Measurements from ENCODE around the gene DCTN3. TPM values are rescaled to one million over a fixed set of nuclear protein-coding genes. Genes with fewer than 3 reads are reported as not detected.

DCTN3 gene
- total and polyA plus RNA-seq, 2 experiments from 2014 or later = 12.9 to 17.9 TPM

- TF ChIP-seq ETS1 (IDR thresholded peaks at IDR 0.05) (no peak), CREB1 (CRISPR knock-in tag; IDR thresholded peaks at IDR 0.05; ENCODE audit: low read depth) (no peak)
Measured at GRCh38 chr9:34601937-34602573, 18.2 kb downstream of the DCTN3 start (continued).

- peaks cover 6% of the 10 kb centered on the region for H3K27me3 Mint-ChIP-seq (ENCODE audit: insufficient read depth, low read depth, poor library complexity)
Measured at GRCh38 chr9:34600908-34601307, 19.4 kb downstream of the DCTN3 start.

GRCh38 chr9:34599546-34599945, 20.7 kb downstream of the DCTN3 start:
- Mint-ChIP-seq H3K4me3 (no peak overlapping the region), H3K27ac (no peak overlapping the region), H3K9me3 (no peaks in the 10 kb centered on the region; the same call in 2 of the 3 replicates), H3K4me1 (peaks cover 13% of the 10 kb centered on the region), H3K36me3 (ENCODE audit: low read depth) (no peaks in the 10 kb centered on the region), H3K27me3 (ENCODE audit: insufficient read depth, low read depth, poor library complexity) (peaks cover 9% of the 10 kb centered on the region)
- H3F3A ChIP-seq (replicated peaks; ENCODE audit: low read depth) = no peaks in the 10 kb centered on the region
- H3K36me3 ChIP-seq (ENCODE audit: insufficient read depth) = no peaks in the 10 kb centered on the region
- H3K27ac ChIP-seq (ENCODE audit: low read depth) = no peak overlapping the region
- H3K9me2 ChIP-seq (ENCODE audit: insufficient read depth) = no peaks in the 10 kb centered on the region
- H3K79me2 ChIP-seq (replicated peaks; ENCODE audit: insufficient read depth) = no peaks in the 10 kb centered on the region
- DNase-seq (ENCODE audit: low spot score) = no peak
- no peaks in the 10 kb centered on the region for H3K4me1 ChIP-seq (ENCODE audit: insufficient read depth)
- H3K27me3 ChIP-seq (ENCODE audit: insufficient read depth) = peaks cover 11% of the 10 kb centered on the region; the same call in 1 of the 2 replicates
- H4K20me1 ChIP-seq (replicated peaks; ENCODE audit: insufficient read depth) = no peaks in the 10 kb centered on the region; the same call in 1 of the 2 replicates
- ATAC-seq = no peak
- no peak overlapping the region for H3K4me3 ChIP-seq
- no peak overlapping the region for H2AFZ ChIP-seq
- H3K4me2 ChIP-seq = no peak overlapping the region
- TF ChIP-seq EZH2 (IDR thresholded peaks at IDR 0.05; ENCODE audit: low read depth, unreplicated experiment) (no peak), ZNF462 (CRISPR knock-in tag; IDR thresholded peaks at IDR 0.05) (no peak), STAT1 (IDR thresholded peaks at IDR 0.05; ENCODE audit: unreplicated experiment) (no peak), ZNF331 (CRISPR knock-in tag; IDR thresholded peaks at IDR 0.05; ENCODE audit: low read depth) (no peak), CREB1 (CRISPR knock-in tag; IDR thresholded peaks at IDR 0.05; ENCODE audit: low read depth) (no peak), EZH2phosphoT487 (IDR thresholded peaks at IDR 0.05; ENCODE audit: unreplicated experiment) (no peak), CTCF (conservative IDR thresholded peaks at IDR 0.05; ENCODE audit: low read depth in 2 of 2) (no peak), NANOG (IDR thresholded peaks at IDR 0.05; ENCODE audit: borderline replicate concordance) (no peak), JUNB (IDR thresholded peaks at IDR 0.05; ENCODE audit: unreplicated experiment) (no peak)

More at GRCh38 chr9:34600908-34601307, 19.4 kb downstream of the DCTN3 start:
- Mint-ChIP-seq H3K36me3 (ENCODE audit: low read depth) (no peaks in the 10 kb centered on the region), H3K9me3 (no peaks in the 10 kb centered on the region; the same call in 2 of the 3 replicates), H3K4me3 (no peak overlapping the region), H3K27ac (no peak overlapping the region), H3K4me1 (peaks cover 13% of the 10 kb centered on the region)
- Histone ChIP-seq H3K27ac (ENCODE audit: low read depth) (no peak overlapping the region), H3K27me3 (ENCODE audit: insufficient read depth) (0 out of 2 replicates have a peak, but pooled peaks cover 3% of the 10 kb centered on the region), H3K4me2 (no peak overlapping the region), H3K9me2 (ENCODE audit: insufficient read depth) (no peaks in the 10 kb centered on the region), H3F3A (replicated peaks; ENCODE audit: low read depth) (no peaks in the 10 kb centered on the region), H4K20me1 (replicated peaks; ENCODE audit: insufficient read depth) (no peaks in the 10 kb centered on the region; the same call in 1 of the 2 replicates), H3K4me1 (ENCODE audit: insufficient read depth) (no peaks in the 10 kb centered on the region), H3K79me2 (replicated peaks; ENCODE audit: insufficient read depth) (no peaks in the 10 kb centered on the region), H3K36me3 (ENCODE audit: insufficient read depth) (no peaks in the 10 kb centered on the region), H2AFZ (no peak overlapping the region), H3K4me3 (no peak overlapping the region)
- TF ChIP-seq NANOG (IDR thresholded peaks at IDR 0.05; ENCODE audit: borderline replicate concordance) = no peak
- no peak for TF ChIP-seq JUNB (IDR thresholded peaks at IDR 0.05; ENCODE audit: unreplicated experiment)
- DNase-seq (ENCODE audit: low spot score) (no peak), ATAC-seq (no peak)

Measured in GM23338 (cell line).